B cell (primary cell): ENCODE data around the gene ADSS2.

Experiments used
- EZH2 ChIP-seq: IDR thresholded peaks from 2 replicates; pipeline ENCODE4 v1.6.1; 2012; ENCODE audit warnings: borderline replicate concordance, low read depth, mild to moderate bottlenecking, moderate library complexity, low read length; ENCODE audit not compliant: insufficient read depth, poor library complexity, severe bottlenecking
- TF ChIP-seq, protein P1 (sequence below): fragments of 200-600 bp; IDR thresholded peaks from one replicate; pipeline ENCODE4 v1.8.0; 2022; ENCODE audit warnings: antibody characterized with exemption, mild to moderate bottlenecking

DNA sequence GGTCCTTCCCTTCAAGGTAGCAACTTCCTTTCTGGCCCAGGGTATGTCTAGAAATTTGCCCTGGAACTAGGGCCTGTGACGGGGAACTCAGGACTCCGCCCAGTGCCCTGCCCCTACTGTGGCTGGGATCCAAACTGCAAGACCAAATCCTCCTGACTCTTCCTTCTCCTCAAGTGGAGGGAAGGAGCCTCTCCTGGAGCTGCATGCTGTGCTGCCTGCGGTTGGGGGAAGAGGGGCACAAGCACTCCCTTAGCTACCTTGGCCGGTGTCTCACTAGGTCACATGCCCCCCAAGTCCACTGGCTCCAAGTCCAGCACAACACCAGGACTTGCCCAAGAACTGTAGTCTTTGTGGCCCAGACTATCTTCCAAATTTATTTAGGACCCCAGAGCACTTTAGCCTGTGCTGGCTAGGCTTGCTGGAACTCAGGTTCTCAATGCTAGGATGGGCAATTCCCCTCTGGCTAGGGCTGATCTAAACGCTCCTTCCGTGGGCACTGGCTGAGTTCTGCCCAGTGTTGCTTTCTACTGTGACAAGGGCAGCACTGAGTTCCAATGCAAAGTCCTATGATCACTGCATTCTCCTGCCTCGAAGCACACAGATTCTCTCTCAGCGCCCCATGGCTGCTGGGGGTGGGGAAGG, 12.2 kb downstream of the ADSS2 start:
- TF ChIP-seq, protein P1, sequence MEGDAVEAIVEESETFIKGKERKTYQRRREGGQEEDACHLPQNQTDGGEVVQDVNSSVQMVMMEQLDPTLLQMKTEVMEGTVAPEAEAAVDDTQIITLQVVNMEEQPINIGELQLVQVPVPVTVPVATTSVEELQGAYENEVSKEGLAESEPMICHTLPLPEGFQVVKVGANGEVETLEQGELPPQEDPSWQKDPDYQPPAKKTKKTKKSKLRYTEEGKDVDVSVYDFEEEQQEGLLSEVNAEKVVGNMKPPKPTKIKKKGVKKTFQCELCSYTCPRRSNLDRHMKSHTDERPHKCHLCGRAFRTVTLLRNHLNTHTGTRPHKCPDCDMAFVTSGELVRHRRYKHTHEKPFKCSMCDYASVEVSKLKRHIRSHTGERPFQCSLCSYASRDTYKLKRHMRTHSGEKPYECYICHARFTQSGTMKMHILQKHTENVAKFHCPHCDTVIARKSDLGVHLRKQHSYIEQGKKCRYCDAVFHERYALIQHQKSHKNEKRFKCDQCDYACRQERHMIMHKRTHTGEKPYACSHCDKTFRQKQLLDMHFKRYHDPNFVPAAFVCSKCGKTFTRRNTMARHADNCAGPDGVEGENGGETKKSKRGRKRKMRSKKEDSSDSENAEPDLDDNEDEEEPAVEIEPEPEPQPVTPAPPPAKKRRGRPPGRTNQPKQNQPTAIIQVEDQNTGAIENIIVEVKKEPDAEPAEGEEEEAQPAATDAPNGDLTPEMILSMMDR: no peak
- TF ChIP-seq EZH2: no peak
